ENCODE results near the gene EPHA8.

Gene EPHA8

DNA sequence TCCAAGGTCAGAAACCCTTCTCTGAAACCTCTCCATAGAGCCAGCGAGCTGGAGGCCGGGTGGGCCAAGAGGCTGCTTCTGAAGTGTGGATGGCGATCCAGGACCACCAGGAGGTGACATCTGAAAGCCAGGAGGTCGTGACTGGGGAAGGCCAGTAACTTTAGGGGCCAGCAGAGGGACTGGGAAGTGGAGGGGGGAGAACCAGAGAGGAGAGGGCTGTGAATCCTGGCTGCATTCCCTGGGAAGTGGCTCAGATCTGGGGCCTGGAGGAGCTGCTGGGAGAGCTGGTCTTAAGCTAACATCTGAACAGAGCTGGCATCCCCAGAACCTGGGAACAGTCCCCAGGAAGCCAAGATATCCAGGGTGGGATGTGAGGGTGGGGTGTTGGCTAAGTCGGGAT is 11.3 kb upstream of the EPHA8 start:
- CTCF ChIA-PET: no interaction called here
- H3K36me3 ChIP-seq (ENCODE audit: control insufficient read depth in 4 of 4, insufficient read depth in 4 of 4, low read length in 3 of 4): no peaks in the 10 kb centered on the region
- POLR2A ChIA-PET: no interaction called here
- H3K9me3 ChIP-seq (ENCODE audit: control extremely low read depth in 1 of 5, control insufficient read depth in 4 of 5, insufficient read depth in 2 of 5, low read depth in 1 of 5, low read length in 4 of 5): no peaks in the 10 kb centered on the region
- H3K27me3 ChIP-seq (replicated peaks in 2 of 5; ENCODE audit: control insufficient read depth in 4 of 5, insufficient read depth in 5 of 5, low read length in 4 of 5): peaks cover 4 to 87% (median 23%) of the 10 kb centered on the region in 5 experiments
- no peaks in the 10 kb centered on the region for H3K4me1 ChIP-seq (ENCODE audit: control extremely low read depth in 1 of 4, control insufficient read depth in 4 of 4, insufficient read depth in 4 of 4, low read length in 3 of 4)
- no peak overlapping the region for H3K27ac ChIP-seq (ENCODE audit: insufficient read depth in 1 of 2, low read depth in 1 of 2, low read length in 2 of 2, poor library complexity in 1 of 2, severe bottlenecking in 2 of 2)
- DNase-seq: no peak
- WGBS (ENCODE audit: insufficient coverage): 40% methylated on average over 1 of the region's 5 CpGs
- H3K4me3 ChIP-seq (ENCODE audit: control insufficient read depth in 1 of 7, extremely low read depth in 1 of 7, insufficient read depth in 4 of 7, low read depth in 2 of 7, low read length in 6 of 7): no peak overlapping the region

DNA sequence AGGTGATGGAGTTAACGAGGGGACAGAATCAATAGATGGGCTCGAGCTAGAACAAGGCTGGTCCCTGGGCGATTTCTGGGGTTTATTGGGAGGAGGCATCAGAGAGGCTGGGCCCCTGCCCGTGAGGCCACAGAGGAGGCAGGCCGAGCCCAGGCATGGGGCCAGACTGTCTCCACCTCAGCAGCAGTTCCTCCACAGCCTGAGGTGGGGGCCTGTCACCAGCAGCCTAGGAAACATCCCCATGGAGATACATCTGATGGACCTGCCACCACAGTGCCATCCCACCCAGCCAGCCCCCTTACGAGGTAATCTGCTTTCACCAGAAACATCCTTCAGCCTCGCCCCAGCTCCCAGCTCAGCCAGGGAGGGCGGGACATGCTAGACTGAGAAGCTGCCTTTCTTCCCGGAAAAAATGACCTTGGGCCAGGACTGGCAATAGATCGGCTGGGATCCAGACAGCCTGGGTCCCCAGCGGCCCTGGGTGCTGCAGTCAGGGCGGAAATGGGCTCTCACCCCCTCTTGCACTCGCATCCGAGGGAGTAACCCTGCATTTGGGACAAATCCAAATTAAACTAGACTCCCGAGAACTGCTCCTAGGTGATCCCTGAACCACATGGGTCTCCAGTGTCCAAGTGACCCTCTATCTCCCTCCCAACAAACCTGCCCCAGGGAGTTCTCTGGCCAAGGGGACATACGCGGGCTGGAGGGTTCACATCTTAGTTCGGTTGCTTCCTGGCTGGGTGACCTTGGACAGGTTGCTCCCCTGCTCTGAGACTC is 10.0 kb upstream of the EPHA8 start:
- CTCF ChIA-PET: no interaction called here
- H3K4me1 ChIP-seq (ENCODE audit: control extremely low read depth in 1 of 4, control insufficient read depth in 4 of 4, insufficient read depth in 4 of 4, low read length in 3 of 4): no peaks in the 10 kb centered on the region
- peaks cover 4 to 82% (median 23%) of the 10 kb centered on the region in 5 experiments for H3K27me3 ChIP-seq (replicated peaks in 2 of 5; ENCODE audit: control insufficient read depth in 4 of 5, insufficient read depth in 5 of 5, low read length in 4 of 5)
- H3K27ac ChIP-seq (ENCODE audit: insufficient read depth in 1 of 2, low read depth in 1 of 2, low read length in 2 of 2, poor library complexity in 1 of 2, severe bottlenecking in 2 of 2): no peak overlapping the region
- POLR2A ChIA-PET: no interaction called here
- no peak for DNase-seq
- no peaks in the 10 kb centered on the region for H3K36me3 ChIP-seq (ENCODE audit: control insufficient read depth in 4 of 4, insufficient read depth in 4 of 4, low read length in 3 of 4)
- no peaks in the 10 kb centered on the region for H3K9me3 ChIP-seq (ENCODE audit: control extremely low read depth in 1 of 5, control insufficient read depth in 4 of 5, insufficient read depth in 2 of 5, low read depth in 1 of 5, low read length in 4 of 5)
- 76% methylated on average over 18 of the region's 18 CpGs for WGBS (ENCODE audit: insufficient coverage)
- no peak overlapping the region for H3K4me3 ChIP-seq (ENCODE audit: control insufficient read depth in 1 of 7, extremely low read depth in 1 of 7, insufficient read depth in 4 of 7, low read depth in 2 of 7, low read length in 6 of 7)

DNA sequence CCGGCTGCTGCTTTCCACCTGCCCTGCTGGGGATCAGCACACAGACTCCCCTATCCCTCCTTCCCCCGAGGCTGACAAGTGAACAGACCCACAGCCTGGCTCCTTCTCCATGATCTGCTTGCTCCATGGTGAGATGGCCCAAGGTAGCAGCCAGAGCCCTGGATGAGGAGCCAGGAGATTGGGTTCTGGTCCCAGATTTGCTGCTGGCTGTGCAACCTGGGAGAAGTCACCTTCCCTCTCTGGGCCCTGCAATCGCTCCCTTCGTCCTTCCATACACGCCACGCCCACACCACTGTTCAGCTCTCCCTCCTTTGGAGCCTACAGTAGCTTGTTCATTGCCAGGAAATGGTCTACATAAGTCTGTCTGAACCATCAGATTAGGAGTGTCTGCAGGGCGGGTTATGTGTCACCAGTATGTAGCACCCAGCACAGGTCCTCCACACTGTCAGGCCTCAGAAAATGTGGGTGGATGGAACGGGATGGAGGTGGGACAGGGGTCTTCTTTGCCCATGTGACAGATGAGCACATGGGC is 9.2 kb upstream of the EPHA8 start:
- no peaks in the 10 kb centered on the region for H3K9me3 ChIP-seq (ENCODE audit: control extremely low read depth in 1 of 5, control insufficient read depth in 4 of 5, insufficient read depth in 2 of 5, low read depth in 1 of 5, low read length in 4 of 5)

DNA sequence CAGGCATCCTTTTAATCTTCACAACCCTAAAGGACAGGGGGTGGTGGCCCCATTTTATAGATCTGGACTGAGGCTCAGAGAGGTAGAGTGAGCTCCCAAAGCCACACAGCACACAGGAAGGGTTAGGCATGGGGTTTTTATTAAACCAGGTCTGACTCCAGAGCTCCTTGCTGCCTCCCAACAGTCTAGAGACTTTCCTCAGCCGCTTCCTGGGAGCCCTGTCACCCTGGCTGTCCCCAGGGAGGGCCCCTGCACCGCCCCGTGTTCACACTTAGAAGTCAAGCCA is 8.0 kb upstream of the EPHA8 start:
- Histone ChIP-seq H3K4me1 (ENCODE audit: control extremely low read depth in 1 of 4, control insufficient read depth in 4 of 4, insufficient read depth in 4 of 4, low read length in 3 of 4) (no peaks in the 10 kb centered on the region), H3K9me3 (ENCODE audit: control extremely low read depth in 1 of 5, control insufficient read depth in 4 of 5, insufficient read depth in 2 of 5, low read depth in 1 of 5, low read length in 4 of 5) (no peaks in the 10 kb centered on the region), H3K4me3 (ENCODE audit: control insufficient read depth in 1 of 7, extremely low read depth in 1 of 7, insufficient read depth in 4 of 7, low read depth in 2 of 7, low read length in 6 of 7) (no peak overlapping the region), H3K36me3 (ENCODE audit: control insufficient read depth in 4 of 4, insufficient read depth in 4 of 4, low read length in 3 of 4) (no peaks in the 10 kb centered on the region), H3K27me3 (replicated peaks in 2 of 5; ENCODE audit: control insufficient read depth in 4 of 5, insufficient read depth in 5 of 5, low read length in 4 of 5) (peaks cover 0 to 89% (median 27%) of the 10 kb centered on the region in 5 experiments), H3K27ac (ENCODE audit: insufficient read depth in 1 of 2, low read depth in 1 of 2, low read length in 2 of 2, poor library complexity in 1 of 2, severe bottlenecking in 2 of 2) (no peak overlapping the region)
- POLR2A ChIA-PET: no interaction called here
- CTCF ChIA-PET: no interaction called here
- whole genome bisulfite sequencing (ENCODE audit: insufficient coverage): 44% methylated on average over 3 of the region's 3 CpGs
- DNase-seq: no peak

More for the DNA sequence above, 9.2 kb upstream of the EPHA8 start:
- H3K4me1 ChIP-seq (ENCODE audit: control extremely low read depth in 1 of 4, control insufficient read depth in 4 of 4, insufficient read depth in 4 of 4, low read length in 3 of 4): no peaks in the 10 kb centered on the region
- ChIA-PET CTCF (no interaction called here), POLR2A (no interaction called here)
- H3K36me3 ChIP-seq (ENCODE audit: control insufficient read depth in 4 of 4, insufficient read depth in 4 of 4, low read length in 3 of 4): no peaks in the 10 kb centered on the region
- no peak for DNase-seq
- H3K4me3 ChIP-seq (ENCODE audit: control insufficient read depth in 1 of 7, extremely low read depth in 1 of 7, insufficient read depth in 4 of 7, low read depth in 2 of 7, low read length in 6 of 7): no peak overlapping the region
- WGBS (ENCODE audit: insufficient coverage): 71% methylated on average over 7 of the region's 8 CpGs
- H3K27me3 ChIP-seq (replicated peaks in 2 of 5; ENCODE audit: control insufficient read depth in 4 of 5, insufficient read depth in 5 of 5, low read length in 4 of 5): peaks cover 0 to 79% (median 23%) of the 10 kb centered on the region in 5 experiments
- H3K27ac ChIP-seq (ENCODE audit: insufficient read depth in 1 of 2, low read depth in 1 of 2, low read length in 2 of 2, poor library complexity in 1 of 2, severe bottlenecking in 2 of 2): no peak overlapping the region

DNA sequence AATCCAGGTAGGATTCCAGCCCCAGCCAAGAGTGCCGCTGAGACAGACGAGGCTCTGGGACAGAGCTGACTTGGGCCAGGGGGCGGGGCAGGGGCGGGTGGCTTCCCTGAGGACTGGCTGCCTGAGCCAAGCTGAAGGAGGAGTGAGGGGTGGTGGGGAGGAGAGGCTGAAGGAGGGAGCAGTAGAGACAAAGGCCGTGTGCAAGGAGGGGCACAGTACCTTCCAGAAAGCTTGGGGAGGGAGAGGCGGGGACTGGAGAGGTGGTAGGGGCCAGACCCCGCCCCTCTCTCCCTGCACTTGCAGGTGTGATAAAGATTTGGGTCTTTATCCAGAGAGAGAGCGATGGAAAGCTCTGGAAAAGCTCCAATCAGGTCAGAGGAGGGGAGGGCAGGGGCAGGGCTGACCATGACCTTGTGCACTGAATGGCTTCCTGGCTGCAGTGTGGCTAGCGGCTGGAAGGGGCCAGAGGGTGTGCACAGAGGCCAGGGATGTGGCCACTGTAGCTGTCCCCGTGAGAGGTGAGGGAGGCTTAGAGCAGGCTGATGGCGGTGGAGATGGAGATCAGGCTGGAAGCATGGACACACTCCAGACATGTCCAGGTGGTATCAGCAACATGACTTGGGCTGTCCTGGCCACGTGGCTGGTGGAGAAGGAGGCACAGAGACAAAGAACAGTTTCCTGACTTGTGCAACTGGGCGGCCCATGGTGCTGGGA is 6.7 kb upstream of the EPHA8 start:
- POLR2A ChIA-PET: no interaction called here
- CTCF ChIA-PET: no interaction called here
- WGBS (ENCODE audit: insufficient coverage): 26% methylated on average over 11 of the region's 13 CpGs
- peaks cover 0 to 91% (median 29%) of the 10 kb centered on the region in 5 experiments for H3K27me3 ChIP-seq (replicated peaks in 2 of 5; ENCODE audit: control insufficient read depth in 4 of 5, insufficient read depth in 5 of 5, low read length in 4 of 5)
- H3K9me3 ChIP-seq (ENCODE audit: control extremely low read depth in 1 of 5, control insufficient read depth in 4 of 5, insufficient read depth in 2 of 5, low read depth in 1 of 5, low read length in 4 of 5): no peaks in the 10 kb centered on the region
- H3K36me3 ChIP-seq (ENCODE audit: control insufficient read depth in 4 of 4, insufficient read depth in 4 of 4, low read length in 3 of 4): no peaks in the 10 kb centered on the region
- no peak for DNase-seq
- no peak overlapping the region for H3K27ac ChIP-seq (ENCODE audit: insufficient read depth in 1 of 2, low read depth in 1 of 2, low read length in 2 of 2, poor library complexity in 1 of 2, severe bottlenecking in 2 of 2)
- H3K4me3 ChIP-seq (ENCODE audit: control insufficient read depth in 1 of 7, extremely low read depth in 1 of 7, insufficient read depth in 4 of 7, low read depth in 2 of 7, low read length in 6 of 7): no peak overlapping the region
- H3K4me1 ChIP-seq (ENCODE audit: control extremely low read depth in 1 of 4, control insufficient read depth in 4 of 4, insufficient read depth in 4 of 4, low read length in 3 of 4): no peaks in the 10 kb centered on the region

DNA sequence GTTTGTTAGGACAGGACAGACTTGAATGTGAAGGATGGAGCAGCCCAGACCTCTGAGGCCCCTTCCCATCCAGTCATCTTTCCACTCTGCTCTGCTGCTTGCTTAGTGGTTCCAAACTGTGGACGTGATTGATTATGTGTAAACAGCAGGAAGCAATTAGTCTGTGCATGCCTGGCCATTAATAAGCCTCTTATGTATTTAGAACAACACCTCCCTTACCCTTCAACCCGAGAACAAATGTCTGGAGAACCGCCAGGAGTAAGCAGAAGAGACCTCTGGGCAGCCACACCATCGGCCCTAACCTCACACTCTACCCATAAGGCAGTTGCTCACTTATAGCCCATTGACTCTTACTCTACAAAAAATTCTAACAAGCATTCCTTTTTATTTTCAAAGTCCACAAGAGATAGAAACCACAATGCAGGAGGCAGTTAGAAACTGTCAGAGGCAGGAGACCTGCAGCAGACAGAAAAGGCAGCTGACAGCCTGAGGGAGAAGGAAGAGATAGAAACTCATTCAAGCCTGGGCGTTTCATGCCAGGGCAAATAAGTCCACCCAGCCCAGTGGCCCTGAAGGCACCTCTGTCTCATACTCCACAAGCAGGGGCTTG is 5.8 kb upstream of the EPHA8 start:
- H3K27ac ChIP-seq (ENCODE audit: insufficient read depth in 1 of 2, low read depth in 1 of 2, low read length in 2 of 2, poor library complexity in 1 of 2, severe bottlenecking in 2 of 2): no peak overlapping the region
- no peak for DNase-seq
- peaks cover 0 to 94% (median 36%) of the 10 kb centered on the region in 5 experiments for H3K27me3 ChIP-seq (replicated peaks in 2 of 5; ENCODE audit: control insufficient read depth in 4 of 5, insufficient read depth in 5 of 5, low read length in 4 of 5)
- no peak overlapping the region for H3K4me3 ChIP-seq (ENCODE audit: control insufficient read depth in 1 of 7, extremely low read depth in 1 of 7, insufficient read depth in 4 of 7, low read depth in 2 of 7, low read length in 6 of 7)
- POLR2A ChIA-PET: no interaction called here
- CTCF ChIA-PET: no interaction called here
- H3K4me1 ChIP-seq (ENCODE audit: control extremely low read depth in 1 of 4, control insufficient read depth in 4 of 4, insufficient read depth in 4 of 4, low read length in 3 of 4): no peaks in the 10 kb centered on the region
- H3K36me3 ChIP-seq (ENCODE audit: control insufficient read depth in 4 of 4, insufficient read depth in 4 of 4, low read length in 3 of 4): no peaks in the 10 kb centered on the region
- no peaks in the 10 kb centered on the region for H3K9me3 ChIP-seq (ENCODE audit: control extremely low read depth in 1 of 5, control insufficient read depth in 4 of 5, insufficient read depth in 2 of 5, low read depth in 1 of 5, low read length in 4 of 5)
- 56% methylated on average over 4 of the region's 5 CpGs for WGBS (ENCODE audit: insufficient coverage)
